Stomach (tissue), 9 donors: ENCODE data around the gene STK17A. TPM values are rescaled to one million over a fixed set of nuclear protein-coding genes. Genes with fewer than 3 reads are reported as not detected.
"Not testable (repeated sequence)": the region's sequence is repeated elsewhere in the genome, so short reads cannot be mapped to it uniquely, and the experiment has no call there.

Source experiments
- DNase-seq, 2 donors: peaks; one replicate each; pipeline versions ENCODE4 v3.0.0 to v3.0.0-alpha.2; 2013 to 2019
- H3K27ac ChIP-seq, 5 donors: fragments of 200-600 bp in 4 of 5; sonication (generic) in 4 of 5; one replicate each; pipeline ENCODE4 v1.5.1; 2013 to 2019; ENCODE audit warnings: mild to moderate bottlenecking in 1 of 5, moderate library complexity in 1 of 5
- H3K27me3 ChIP-seq, 3 donors: fragments of 200-600 bp; sonication (generic); one replicate each; pipeline ENCODE4 v1.5.1; 2017 to 2019; ENCODE audit warnings: mixed run types in 1 of 3
- H3K36me3 ChIP-seq, 4 donors: fragments of 200-600 bp; sonication (generic); 1 replicate in 3 of 4; 2 replicates in 1 of 4; pipeline ENCODE4 v1.5.1; 2016 to 2019
- H3K4me1 ChIP-seq, 4 donors: fragments of 200-600 bp; sonication (generic); one replicate each; pipeline ENCODE4 v1.5.1; 2016 to 2019
- H3K4me3 ChIP-seq, 4 donors: fragments of 200-600 bp; sonication (generic) in 3 of 4; one replicate each; pipeline ENCODE4 v1.5.1; 2016 to 2019; ENCODE audit warnings: mild to moderate bottlenecking in 1 of 4
- H3K9me3 ChIP-seq, 4 donors: fragments of 200-600 bp; sonication (generic); one replicate each; pipeline ENCODE4 v1.5.1; 2016 to 2019
- CTCF ChIP-seq, 7 experiments: fragments of 450-650 bp in 4 of 7; fragments of 200-600 bp in 3 of 7; sonication (generic) in 3 of 7; IDR thresholded peaks; one replicate each; pipeline ENCODE4 v1.5.1; 2016 to 2019; ENCODE audit warnings: antibody characterized with exemption in 7 of 7, control low read depth in 2 of 7, mild to moderate bottlenecking in 1 of 7
- EP300 ChIP-seq: sonication (generic); formaldehyde crosslinking; IDR thresholded peaks from one replicate; pipeline ENCODE4 v1.6.1; 2017; ENCODE audit warnings: antibody characterized with exemption
- POLR2A ChIP-seq, 4 donors: fragments of 450-650 bp; IDR thresholded peaks; one replicate each; pipeline ENCODE4 v1.6.1; 2016; ENCODE audit warnings: antibody characterized with exemption in 4 of 4, control low read depth in 2 of 4, mild to moderate bottlenecking in 1 of 4, moderate library complexity in 1 of 4
- POLR2AphosphoS5 ChIP-seq, 3 donors: sonication (generic); formaldehyde crosslinking; IDR thresholded peaks; one replicate each; pipeline ENCODE4 v1.6.1; 2016; ENCODE audit warnings: antibody characterized with exemption in 3 of 3
- WGBS, 5 donors: extraction: QIAGEN DNeasy Blood & Tissue Kit in 3 of 5; methylation state at CpG; one replicate each; pipeline versions ENCODE4 v1.1.5 to v1.1.7; 2013 to 2018; 5-methylcytosine and 5-hydroxymethylcytosine counted together
- intact Hi-C: fragments of 100-400 bp; cut with DNase I; formaldehyde crosslinking; loops from one replicate; pipeline ENCODE4 v1.15.1; 2023; ENCODE audit warnings: low total_unique reads
- polyA plus RNA-seq, 3 donors: library from polyadenylated mRNA; stranded (reverse); fragments of 200-250 nt; gene quantifications; one replicate each; pipeline ENCODE4 v1.2.3, GENCODE V29; 2013
- total RNA-seq, 5 donors: library from RNA; depleted of rRNA; stranded (reverse); fragments of >200 nt; gene quantifications; one replicate each; pipeline versions ENCODE4 v1.1.0 to v1.2.3, GENCODE V29; 2014 to 2016
- donor health status: healthy with polysubstance abuse.
- donor health status: Bipolar disorder and iron deficiency.
- donor health status: healthy.

The STK17A gene
- total and polyA plus RNA-seq, 8 donors, result 6.3 to 33.0 (median 27.0) TPM

- Histone ChIP-seq H3K9me3 (no peaks in the 10 kb centered on the region), H3K27ac (no peak overlapping the region), H3K4me1 (no peaks in the 10 kb centered on the region), H3K36me3 (no peaks in the 10 kb centered on the region), H3K27me3 (peaks cover 0 to 4% (median 0%) of the 10 kb centered on the region in 3 donors), H3K4me3 (no peak overlapping the region)
- intact Hi-C loops, result no loop called here
- DNase-seq, result no peak
- WGBS, 5 donors, result 92 to 97% (median 95%) methylated on average over 3 of the region's 3 CpGs
- TF ChIP-seq EP300 (no peak), POLR2AphosphoS5 (IDR thresholded peaks at IDR 0.05) (no peak), POLR2A (IDR thresholded peaks at IDR 0.05) (no peak), CTCF (IDR thresholded peaks at IDR 0.05) (no peak)
These were observed 6.7 kb upstream of the STK17A start for GRCh38 chr7:43576241-43576640.

- Histone ChIP-seq H3K4me1 (peaks cover 0 to 6% (median 4%) of the 10 kb centered on the region in 4 donors), H3K4me3 (no peak overlapping the region), H3K27ac (no peak overlapping the region), H3K9me3 (no peaks in the 10 kb centered on the region), H3K36me3 (no peaks in the 10 kb centered on the region), H3K27me3 (peaks cover 0 to 9% (median 0%) of the 10 kb centered on the region in 3 donors)
- DNase-seq, result no peak
- TF ChIP-seq POLR2A (IDR thresholded peaks at IDR 0.05), result no peak
- no peak for TF ChIP-seq EP300
- no peak for TF ChIP-seq POLR2AphosphoS5 (IDR thresholded peaks at IDR 0.05)
- no peak for TF ChIP-seq CTCF (IDR thresholded peaks at IDR 0.05)
- intact Hi-C loops, result no loop called here
- 41 to 58% (median 52%) methylated on average over 6 of the region's 6 CpGs for WGBS, 5 donors
These were observed 5.4 kb upstream of the STK17A start for GRCh38 chr7:43577485-43577951.

- peak; percentile 79 to 88 for DNase-seq
- H3K4me3 ChIP-seq, result peak overlapping the region; percentile 63 to 98 (median 94)
- 0 to 1% (median 0%) methylated on average over 29 to 66 of the region's 66 CpGs for WGBS, 5 donors
- H3K27me3 ChIP-seq, result peaks cover 0 to 9% (median 0%) of the 10 kb centered on the region in 3 donors
- H3K9me3 ChIP-seq, result no peaks in the 10 kb centered on the region
- no peaks in the 10 kb centered on the region for H3K36me3 ChIP-seq
- peak overlapping the region; percentile 92 to 99 (median 96) for H3K27ac ChIP-seq
- peaks cover 18 to 50% (median 36%) of the 10 kb centered on the region in 4 donors for H3K4me1 ChIP-seq
- peak in 2 of 3 donors; percentile 54 to 56 for TF ChIP-seq POLR2AphosphoS5 (IDR thresholded peaks at IDR 0.05)
- no peak for TF ChIP-seq POLR2A (IDR thresholded peaks at IDR 0.05)
- intact Hi-C loops, result loop anchor here (5.0 to 10.0 kb wide), 2 partner anchors 114 to 251 kb away; no protein-coding TSS in a partner anchor
These were observed 701 bp downstream of the STK17A start for GRCh38 chr7:43583424-43584194.

GRCh38 chr7:43584195-43584586 is 1.3 kb downstream of the STK17A start:
- DNase-seq, result peak in 1 of 2 donors; percentile 57
- Histone ChIP-seq H3K9me3 (no peaks in the 10 kb centered on the region), H3K27ac (peak overlapping the region; percentile 92 to 99 (median 96)), H3K27me3 (peaks cover 0 to 9% (median 0%) of the 10 kb centered on the region in 3 donors), H3K4me1 (peaks cover 22 to 55% (median 39%) of the 10 kb centered on the region in 4 donors), H3K4me3 (peak overlapping the region; percentile 63 to 98 (median 94)), H3K36me3 (no peaks in the 10 kb centered on the region)
- intact Hi-C loops, result loop anchor here (5.0 to 10.0 kb wide), 2 partner anchors 113 to 251 kb away; no protein-coding TSS in a partner anchor
- 11 to 25% (median 19%) methylated on average over 8 of the region's 8 CpGs for WGBS, 5 donors
- TF ChIP-seq CTCF (IDR thresholded peaks at IDR 0.05), result no peak
- peak in 2 of 3 donors; percentile 36 to 81 for TF ChIP-seq POLR2AphosphoS5 (IDR thresholded peaks at IDR 0.05)
- no peak for TF ChIP-seq POLR2A (IDR thresholded peaks at IDR 0.05)
- no peak for TF ChIP-seq EP300

- 72 to 84% (median 79%) methylated on average over 11 of the region's 11 CpGs for WGBS, 5 donors
- Histone ChIP-seq H3K4me1 (peaks cover 22 to 61% (median 39%) of the 10 kb centered on the region in 4 donors), H3K27ac (peak overlapping the region; percentile 45 to 98 (median 95)), H3K4me3 (peak overlapping the region; percentile 63 to 98 (median 94))
- not testable (repeated sequence) for H3K27me3 ChIP-seq, DNase-seq, H3K36me3 ChIP-seq, H3K9me3 ChIP-seq
- intact Hi-C loops, result loop anchor here (5.0 to 10.0 kb wide), 2 partner anchors 113 to 250 kb away; no protein-coding TSS in a partner anchor
These were observed 1.8 kb downstream of the STK17A start for GRCh38 chr7:43584733-43585132.
